MM.1S (cell line): ENCODE data around the gene TMEM229B.

Source experiments
- CTCF ChIP-seq: fragments of 300-600 bp; sonication (generic); IDR thresholded peaks from 2 replicates; pipeline ENCODE4 v1.5.1; 2016; ENCODE audit warnings: antibody characterized with exemption, low read length, mixed read lengths
- EZH2 ChIP-seq: fragments of 300-600 bp; sonication (generic); optimal IDR thresholded peaks from 2 replicates; pipeline ENCODE3; 2017; ENCODE audit warnings: low read depth, mild to moderate bottlenecking, antibody characterized with exemption, low read length, mixed read lengths
- EZH2phosphoT487 ChIP-seq: fragments of 300-600 bp; sonication (generic); IDR thresholded peaks from 2 replicates; pipeline ENCODE4 v1.6.1; 2018; ENCODE audit warnings: antibody characterized with exemption, low read length

GRCh38 chr14:67495827-67496226 is 7.3 kb upstream of the TMEM229B start:
- TF ChIP-seq CTCF: no peak
- TF ChIP-seq EZH2: no peak
- TF ChIP-seq EZH2phosphoT487: no peak
